ENCODE measurements around the gene ZNF319.
A peak's percentile ranks its signal among the peaks of the same experiment; 100 is the strongest.

The ZNF319 gene

GRCh38 chr16:57957673-57958392 lies 42.6 kb downstream of the ZNF319 start:
- H2BK15ac ChIP-seq (replicated peaks; ENCODE audit: low read depth): no peak overlapping the region
- WGBS (ENCODE audit: extremely low coverage, insufficient coverage, low lambda C conversion rate): no CpG with 5 or more reads among the region's 8 CpGs

GRCh38 chr16:57956924-57957672 lies 43.4 kb downstream of the ZNF319 start:
- Histone ChIP-seq H3K79me1 (ENCODE audit: low read length) (no peaks in the 10 kb centered on the region), H4K5ac (ENCODE audit: low read length) (no peak overlapping the region), H3K27ac (ENCODE audit: low read depth, low read length) (no peak overlapping the region), H2BK120ac (ENCODE audit: low read depth, low read length) (no peak overlapping the region), H3K4me2 (ENCODE audit: low read length) (no peak overlapping the region), H3K56ac (ENCODE audit: low read length) (no peak overlapping the region), H3K9ac (ENCODE audit: low read length) (no peak overlapping the region), H3K4ac (ENCODE audit: low read depth, low read length) (no peak overlapping the region), H2BK5ac (ENCODE audit: low read length) (no peak overlapping the region), H3K4me1 (ENCODE audit: control insufficient read depth, low read depth, low read length) (peaks cover 2% of the 10 kb centered on the region), H3K4me3 (ENCODE audit: low read length) (no peak overlapping the region), H3K23ac (ENCODE audit: low read length) (no peak overlapping the region), H3K18ac (ENCODE audit: low read length) (no peak overlapping the region), H2AK5ac (ENCODE audit: low read length) (no peak overlapping the region), H3K27me3 (ENCODE audit: insufficient read depth, low read length, poor library complexity) (no peaks in the 10 kb centered on the region), H2BK15ac (replicated peaks; ENCODE audit: low read depth) (no peak overlapping the region), H3K36me3 (ENCODE audit: control insufficient read depth, insufficient read depth, low read length) (no peaks in the 10 kb centered on the region), H4K8ac (ENCODE audit: low read depth, low read length) (no peak overlapping the region), H3K79me2 (ENCODE audit: control insufficient read depth, insufficient read depth, low read length) (no peaks in the 10 kb centered on the region)
- no CpG with 5 or more reads among the region's 8 CpGs for WGBS (ENCODE audit: extremely low coverage, insufficient coverage, low lambda C conversion rate)
- no peak for DNase-seq

More at GRCh38 chr16:57957673-57958392, 42.6 kb downstream of the ZNF319 start:
- Histone ChIP-seq H4K5ac (ENCODE audit: low read length) (no peak overlapping the region), H3K23ac (ENCODE audit: low read length) (no peak overlapping the region), H3K27ac (ENCODE audit: low read depth, low read length) (no peak overlapping the region), H3K56ac (ENCODE audit: low read length) (peak overlapping the region; percentile 25), H3K18ac (ENCODE audit: low read length) (no peak overlapping the region), H3K27me3 (ENCODE audit: insufficient read depth, low read length, poor library complexity) (no peaks in the 10 kb centered on the region), H4K8ac (ENCODE audit: low read depth, low read length) (no peak overlapping the region), H3K4ac (ENCODE audit: low read depth, low read length) (no peak overlapping the region), H3K4me3 (ENCODE audit: low read length) (no peak overlapping the region), H3K9ac (ENCODE audit: low read length) (no peak overlapping the region), H2BK120ac (ENCODE audit: low read depth, low read length) (no peak overlapping the region), H2AK5ac (ENCODE audit: low read length) (no peak overlapping the region), H3K4me1 (ENCODE audit: control insufficient read depth, low read depth, low read length) (peaks cover 2% of the 10 kb centered on the region), H3K36me3 (ENCODE audit: control insufficient read depth, insufficient read depth, low read length) (no peaks in the 10 kb centered on the region), H3K79me2 (ENCODE audit: control insufficient read depth, insufficient read depth, low read length) (no peaks in the 10 kb centered on the region), H3K79me1 (ENCODE audit: low read length) (no peaks in the 10 kb centered on the region), H3K4me2 (ENCODE audit: low read length) (no peak overlapping the region), H2BK5ac (ENCODE audit: low read length) (no peak overlapping the region)
- DNase-seq: no peak

GRCh38 chr16:57956270-57956808 lies 44.1 kb downstream of the ZNF319 start:
- H4K5ac ChIP-seq (ENCODE audit: low read length): no peak overlapping the region
- no peak overlapping the region for H3K27ac ChIP-seq (ENCODE audit: low read depth, low read length)
- no peak overlapping the region for H2BK15ac ChIP-seq (replicated peaks; ENCODE audit: low read depth)
- no peak for DNase-seq
- H3K23ac ChIP-seq (ENCODE audit: low read length): no peak overlapping the region
- H2BK120ac ChIP-seq (ENCODE audit: low read depth, low read length): no peak overlapping the region
- H3K27me3 ChIP-seq (ENCODE audit: insufficient read depth, low read length, poor library complexity): no peaks in the 10 kb centered on the region
- H3K4me3 ChIP-seq (ENCODE audit: low read length): no peak overlapping the region
- H4K8ac ChIP-seq (ENCODE audit: low read depth, low read length): no peak overlapping the region
- H3K4ac ChIP-seq (ENCODE audit: low read depth, low read length): no peak overlapping the region
- H3K56ac ChIP-seq (ENCODE audit: low read length): no peak overlapping the region
- H2AK5ac ChIP-seq (ENCODE audit: low read length): no peak overlapping the region
- H3K18ac ChIP-seq (ENCODE audit: low read length): no peak overlapping the region
- no peak overlapping the region for H3K9ac ChIP-seq (ENCODE audit: low read length)
- H3K4me2 ChIP-seq (ENCODE audit: low read length): no peak overlapping the region
- H3K79me2 ChIP-seq (ENCODE audit: control insufficient read depth, insufficient read depth, low read length): no peaks in the 10 kb centered on the region
- WGBS (ENCODE audit: extremely low coverage, insufficient coverage, low lambda C conversion rate): no CpG with 5 or more reads among the region's 8 CpGs
- H3K79me1 ChIP-seq (ENCODE audit: low read length): no peaks in the 10 kb centered on the region
- no peak overlapping the region for H2BK5ac ChIP-seq (ENCODE audit: low read length)
- no peaks in the 10 kb centered on the region for H3K36me3 ChIP-seq (ENCODE audit: control insufficient read depth, insufficient read depth, low read length)
- H3K4me1 ChIP-seq (ENCODE audit: control insufficient read depth, low read depth, low read length): peaks cover 2% of the 10 kb centered on the region

- no peak for DNase-seq
- peaks cover 2% of the 10 kb centered on the region for H3K4me1 ChIP-seq (ENCODE audit: control insufficient read depth, low read depth, low read length)
- no peak overlapping the region for H4K5ac ChIP-seq (ENCODE audit: low read length)
- no peak overlapping the region for H2BK120ac ChIP-seq (ENCODE audit: low read depth, low read length)
- H4K8ac ChIP-seq (ENCODE audit: low read depth, low read length): no peak overlapping the region
- no CpG with 5 or more reads among the region's 12 CpGs for WGBS (ENCODE audit: extremely low coverage, insufficient coverage, low lambda C conversion rate)
- no peak overlapping the region for H2BK15ac ChIP-seq (replicated peaks; ENCODE audit: low read depth)
- no peak overlapping the region for H3K9ac ChIP-seq (ENCODE audit: low read length)
- H3K18ac ChIP-seq (ENCODE audit: low read length): no peak overlapping the region
- no peak overlapping the region for H3K4me2 ChIP-seq (ENCODE audit: low read length)
- H2BK5ac ChIP-seq (ENCODE audit: low read length): no peak overlapping the region
- no peaks in the 10 kb centered on the region for H3K79me1 ChIP-seq (ENCODE audit: low read length)
- H3K23ac ChIP-seq (ENCODE audit: low read length): no peak overlapping the region
- H3K36me3 ChIP-seq (ENCODE audit: control insufficient read depth, insufficient read depth, low read length): no peaks in the 10 kb centered on the region
- no peaks in the 10 kb centered on the region for H3K79me2 ChIP-seq (ENCODE audit: control insufficient read depth, insufficient read depth, low read length)
- no peak overlapping the region for H3K4ac ChIP-seq (ENCODE audit: low read depth, low read length)
- no peak overlapping the region for H3K56ac ChIP-seq (ENCODE audit: low read length)
- H3K27ac ChIP-seq (ENCODE audit: low read depth, low read length): no peak overlapping the region
- H3K4me3 ChIP-seq (ENCODE audit: low read length): no peak overlapping the region
- no peak overlapping the region for H2AK5ac ChIP-seq (ENCODE audit: low read length)
- no peaks in the 10 kb centered on the region for H3K27me3 ChIP-seq (ENCODE audit: insufficient read depth, low read length, poor library complexity)
These were observed 44.8 kb downstream of the ZNF319 start for GRCh38 chr16:57955572-57956188.

- no peak overlapping the region for H3K4me3 ChIP-seq (ENCODE audit: low read length)
- H2BK5ac ChIP-seq (ENCODE audit: low read length): no peak overlapping the region
- WGBS (ENCODE audit: extremely low coverage, insufficient coverage, low lambda C conversion rate): no CpG with 5 or more reads among the region's 1 CpG
- H3K79me2 ChIP-seq (ENCODE audit: control insufficient read depth, insufficient read depth, low read length): no peaks in the 10 kb centered on the region
- H2AK5ac ChIP-seq (ENCODE audit: low read length): no peak overlapping the region
- H2BK120ac ChIP-seq (ENCODE audit: low read depth, low read length): no peak overlapping the region
- no peak overlapping the region for H3K56ac ChIP-seq (ENCODE audit: low read length)
- no peaks in the 10 kb centered on the region for H3K27me3 ChIP-seq (ENCODE audit: insufficient read depth, low read length, poor library complexity)
- peaks cover 2% of the 10 kb centered on the region for H3K4me1 ChIP-seq (ENCODE audit: control insufficient read depth, low read depth, low read length)
- H3K4me2 ChIP-seq (ENCODE audit: low read length): no peak overlapping the region
- no peak overlapping the region for H3K23ac ChIP-seq (ENCODE audit: low read length)
- no peaks in the 10 kb centered on the region for H3K79me1 ChIP-seq (ENCODE audit: low read length)
- H3K9ac ChIP-seq (ENCODE audit: low read length): no peak overlapping the region
- H3K18ac ChIP-seq (ENCODE audit: low read length): no peak overlapping the region
- H4K8ac ChIP-seq (ENCODE audit: low read depth, low read length): no peak overlapping the region
- no peak overlapping the region for H4K5ac ChIP-seq (ENCODE audit: low read length)
- no peak for DNase-seq
- no peak overlapping the region for H2BK15ac ChIP-seq (replicated peaks; ENCODE audit: low read depth)
- H3K4ac ChIP-seq (ENCODE audit: low read depth, low read length): no peak overlapping the region
- no peaks in the 10 kb centered on the region for H3K36me3 ChIP-seq (ENCODE audit: control insufficient read depth, insufficient read depth, low read length)
- H3K27ac ChIP-seq (ENCODE audit: low read depth, low read length): no peak overlapping the region
These were observed 46.6 kb downstream of the ZNF319 start for GRCh38 chr16:57953857-57954256.
